Body of pancreas (tissue), 4 donors: ENCODE data around the gene RCC2. TPM values are rescaled to one million over a fixed set of nuclear protein-coding genes. Genes with fewer than 3 reads are reported as not detected.

Experiments used
- ATAC-seq: fragments of 150-250 bp; one replicate; pipeline ENCODE4 v1.9.1; 2016
- DNase-seq, 4 donors: peaks; one replicate each; pipeline ENCODE4 v3.0.0-alpha.2; 2019
- H3K27ac ChIP-seq, 4 donors: fragments of 200-600 bp; sonication (generic); 1 replicate in 3 of 4; 2 replicates in 1 of 4; pipeline versions ENCODE4 v1.5.1 to v1.6.1; 2016 to 2019; ENCODE audit warnings: mild to moderate bottlenecking in 1 of 4, mixed read lengths in 1 of 4, moderate library complexity in 1 of 4
- H3K27me3 ChIP-seq, 2 donors: fragments of 200-600 bp; sonication (generic); one replicate each; pipeline ENCODE4 v1.6.0; 2016; ENCODE audit warnings: mild to moderate bottlenecking in 1 of 2
- H3K36me3 ChIP-seq, 2 donors: fragments of 200-600 bp; sonication (generic); replicated peaks in 1 of 2; 2 replicates each; pipeline ENCODE4 v1.5.1; 2016; ENCODE audit warnings: low read depth in 2 of 2; ENCODE audit not compliant: insufficient read depth in 1 of 2
- H3K4me1 ChIP-seq: fragments of 200-600 bp; sonication (generic); one replicate; pipeline ENCODE4 v1.6.0; 2016
- H3K4me3 ChIP-seq, 2 donors: fragments of 200-600 bp; sonication (generic); 1 replicate in 1 of 2; 2 replicates in 1 of 2; pipeline ENCODE4 v1.5.1; 2016 to 2019
- H3K9me3 ChIP-seq, 3 donors: fragments of 200-600 bp; sonication (generic); 1 replicate in 2 of 3; 2 replicates in 1 of 3; pipeline ENCODE4 v1.5.1; 2016
- CTCF ChIP-seq, 7 experiments: fragments of 450-650 bp in 4 of 7; fragments of 200-600 bp in 3 of 7; sonication (generic) in 3 of 7; IDR thresholded peaks; one replicate each; pipeline ENCODE4 v1.5.1; 2016 to 2019; ENCODE audit warnings: antibody characterized with exemption in 7 of 7
- POLR2A ChIP-seq, 3 donors: fragments of 450-650 bp; IDR thresholded peaks; one replicate each; pipeline ENCODE4 v1.6.1; 2016; ENCODE audit warnings: antibody characterized with exemption in 3 of 3, mild to moderate bottlenecking in 2 of 3
- WGBS, 2 donors: methylation state at CpG; one replicate each; pipeline ENCODE4 v1.1.5; 2017; 5-methylcytosine and 5-hydroxymethylcytosine counted together
- intact Hi-C: fragments of 100-400 bp; cut with DNase I; formaldehyde crosslinking; loops from one replicate; pipeline ENCODE4 v1.15.1; 2023
- total RNA-seq, 2 donors: library from RNA; depleted of rRNA; stranded (reverse); fragments of >200 nt; gene quantifications; one replicate each; pipeline ENCODE4 v1.1.0, GENCODE V29; 2016

Gene RCC2
- total RNA-seq, 2 donors from 2014 or later = 19.2 to 34.3 TPM

- 35 to 60% methylated on average over 4 to 6 of the region's 6 CpGs for WGBS, 2 donors
- H3K27ac ChIP-seq = no peak overlapping the region
These were observed 34.7 kb downstream of the RCC2 start for GRCh38 chr1:17404820-17405219.

DNA sequence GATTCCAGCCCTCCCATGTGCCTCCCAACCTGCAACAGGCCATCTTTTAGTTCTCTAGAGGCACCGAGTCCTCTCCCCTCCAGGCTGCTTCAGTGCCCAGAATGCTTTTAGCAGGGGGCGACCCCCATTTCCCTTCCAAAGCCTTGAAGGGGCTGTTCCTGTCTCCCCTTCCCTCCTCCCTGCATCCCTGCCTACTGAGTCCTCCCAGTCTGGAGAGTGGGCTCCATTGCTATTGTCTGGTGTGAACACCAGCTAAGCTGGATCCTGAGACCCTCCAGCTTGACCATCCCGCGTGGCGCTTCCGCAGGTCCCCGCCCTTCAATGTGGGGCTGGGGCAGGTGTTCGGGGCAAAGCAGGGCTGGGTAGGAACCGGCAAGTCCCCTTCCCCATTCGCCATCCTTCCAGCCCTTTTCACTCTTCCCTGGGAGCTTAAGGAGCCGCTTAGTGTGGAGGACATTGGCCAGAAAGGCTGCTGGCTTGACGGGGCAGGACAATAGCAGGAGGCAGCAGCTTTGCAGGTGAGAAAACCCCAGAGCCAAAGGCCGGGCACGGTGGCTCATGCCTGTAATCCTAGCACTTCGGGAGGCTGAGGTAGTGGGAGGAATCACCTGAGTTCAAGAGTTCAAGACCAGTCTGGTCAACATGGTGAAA lies 35.3 kb downstream of the RCC2 start:
- TF ChIP-seq CTCF (IDR thresholded peaks at IDR 0.05) (no peak), POLR2A (IDR thresholded peaks at IDR 0.05) (no peak)
- intact Hi-C loops = no loop called here
- no peaks in the 10 kb centered on the region for H3K27me3 ChIP-seq
- H3K9me3 ChIP-seq = no peaks in the 10 kb centered on the region
- no peaks in the 10 kb centered on the region for H3K4me1 ChIP-seq
- peaks cover 0 to 4% of the 10 kb centered on the region in 2 donors for H3K36me3 ChIP-seq
- no peak overlapping the region for H3K27ac ChIP-seq
- H3K4me3 ChIP-seq = no peak overlapping the region
- 60 to 61% methylated on average over 14 to 15 of the region's 15 CpGs for WGBS, 2 donors
- DNase-seq (no peak), ATAC-seq (no peak)

More at GRCh38 chr1:17404820-17405219, 34.7 kb downstream of the RCC2 start:
- Histone ChIP-seq H3K36me3 (peaks cover 0 to 4% of the 10 kb centered on the region in 2 donors), H3K27me3 (no peaks in the 10 kb centered on the region), H3K9me3 (no peaks in the 10 kb centered on the region), H3K4me3 (no peak overlapping the region), H3K4me1 (no peaks in the 10 kb centered on the region)
- intact Hi-C loops = no loop called here
- TF ChIP-seq CTCF (IDR thresholded peaks at IDR 0.05) (no peak), POLR2A (IDR thresholded peaks at IDR 0.05) (no peak)
- ATAC-seq = no peak
- DNase-seq = no peak

GRCh38 chr1:17403081-17403480 lies 36.4 kb downstream of the RCC2 start:
- Histone ChIP-seq H3K4me3 (no peak overlapping the region), H3K36me3 (peaks cover 0 to 2% of the 10 kb centered on the region in 2 donors), H3K27me3 (no peaks in the 10 kb centered on the region), H3K4me1 (no peaks in the 10 kb centered on the region), H3K9me3 (no peaks in the 10 kb centered on the region), H3K27ac (no peak overlapping the region)
- WGBS, 2 donors = 41 to 43% methylated on average over 3 of the region's 3 CpGs
- ATAC-seq = no peak
- no peak for DNase-seq
- TF ChIP-seq POLR2A (IDR thresholded peaks at IDR 0.05) = no peak
- intact Hi-C loops = no loop called here

DNA sequence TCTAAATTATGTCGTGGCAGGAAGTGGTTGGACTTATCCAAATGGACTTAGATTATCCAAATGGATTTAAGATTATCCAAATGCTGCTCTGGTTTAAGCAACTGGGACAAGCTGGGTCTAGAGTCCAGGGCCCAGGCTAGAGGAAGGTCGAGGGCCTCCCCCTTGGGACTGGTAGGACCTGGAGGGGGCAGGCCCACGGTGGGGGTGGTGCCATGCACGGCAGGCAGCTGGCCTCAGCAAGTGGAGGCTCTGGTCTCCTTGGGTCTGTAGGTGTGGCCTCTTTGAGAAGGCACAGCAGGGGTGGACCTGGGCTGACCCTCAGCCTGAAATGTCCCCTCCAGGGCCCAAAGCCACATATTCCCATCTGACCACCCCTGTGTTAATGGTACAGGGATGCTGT lies 37.6 kb downstream of the RCC2 start:
- WGBS, 2 donors = 61 to 62% methylated on average over 4 of the region's 4 CpGs
- Histone ChIP-seq H3K4me3 (no peak overlapping the region), H3K27me3 (no peaks in the 10 kb centered on the region), H3K36me3 (no peaks in the 10 kb centered on the region), H3K4me1 (no peaks in the 10 kb centered on the region), H3K27ac (no peak overlapping the region), H3K9me3 (no peaks in the 10 kb centered on the region)
- ATAC-seq (no peak), DNase-seq (no peak)
- intact Hi-C loops = no loop called here
- TF ChIP-seq POLR2A (IDR thresholded peaks at IDR 0.05) (no peak), CTCF (IDR thresholded peaks at IDR 0.05) (no peak)

GRCh38 chr1:17400725-17401341 lies 38.6 kb downstream of the RCC2 start:
- ATAC-seq = no peak
- intact Hi-C loops = no loop called here
- no peak for DNase-seq

More at GRCh38 chr1:17400725-17401341, 38.6 kb downstream of the RCC2 start:
- TF ChIP-seq POLR2A (IDR thresholded peaks at IDR 0.05) = no peak
- no peak for TF ChIP-seq CTCF (IDR thresholded peaks at IDR 0.05)
- no peak overlapping the region for H3K4me3 ChIP-seq
- H3K27ac ChIP-seq = no peak overlapping the region
- 80 to 83% methylated on average over 11 of the region's 11 CpGs for WGBS, 2 donors
- H3K4me1 ChIP-seq = no peaks in the 10 kb centered on the region
- no peaks in the 10 kb centered on the region for H3K36me3 ChIP-seq
- H3K9me3 ChIP-seq = no peaks in the 10 kb centered on the region
- no peaks in the 10 kb centered on the region for H3K27me3 ChIP-seq
